CD8-positive, alpha-beta memory T cell (primary cell): ENCODE measurements around the gene ACSBG1. TPM values are rescaled to one million over a fixed set of nuclear protein-coding genes. Genes with fewer than 3 reads are reported as not detected.

Experiments used
- CTCF ChIA-PET: fragments of 350-600 bp; sonication (Branson Sonifier 250); formaldehyde crosslinking; loops from one replicate; lab custom pipeline; 2021; ENCODE audit warnings: antibody characterized with exemption; lab: Charles Lee
- POLR2A ChIA-PET: fragments of 350-600 bp; sonication (Branson Sonifier 250); formaldehyde crosslinking; loops from one replicate; lab custom pipeline; 2021; ENCODE audit warnings: antibody characterized with exemption; lab: Charles Lee
- DNase-seq, 5 donors: peaks; one replicate each; pipeline versions ENCODE4 v3.0.0 to v3.0.0-alpha.2; 2020 to 2022; ENCODE audit warnings: mixed read lengths in 1 of 5
- H3K27ac ChIP-seq: one replicate; pipeline ENCODE4 v1.7.0; 2013; ENCODE audit warnings: low read depth, mild to moderate bottlenecking, low read length, moderate library complexity
- H3K27me3 ChIP-seq: 2 replicates; pipeline ENCODE4 v1.7.0; 2013; ENCODE audit warnings: low read length, mild to moderate bottlenecking; ENCODE audit not compliant: insufficient read depth, poor library complexity, severe bottlenecking
- H3K36me3 ChIP-seq: 2 replicates; pipeline ENCODE4 v1.7.0; 2013; ENCODE audit warnings: mild to moderate bottlenecking, low read length, moderate library complexity; ENCODE audit not compliant: insufficient read depth
- H3K4me1 ChIP-seq: 2 replicates; pipeline ENCODE4 v1.7.0; 2013; ENCODE audit warnings: mild to moderate bottlenecking, low read length, moderate library complexity; ENCODE audit not compliant: insufficient read depth
- H3K4me3 ChIP-seq: 2 replicates; pipeline ENCODE4 v1.7.0; 2013; ENCODE audit warnings: mild to moderate bottlenecking, low read length
- H3K9me3 ChIP-seq: 2 replicates; pipeline ENCODE4 v1.7.0; 2013; ENCODE audit warnings: mild to moderate bottlenecking, low read length
- H3K27ac Mint-ChIP-seq, 8 donors: one replicate each; pipeline ENCODE4 v1.8.0; 2020 to 2021; ENCODE audit warnings: mixed read lengths in 8 of 8, mild to moderate bottlenecking in 6 of 8, inconsistent platforms in 3 of 8, moderate library complexity in 3 of 8
- H3K27me3 Mint-ChIP-seq, 2 donors: one replicate each; pipeline ENCODE4 v1.8.0; 2020 to 2021; ENCODE audit warnings: mixed read lengths in 2 of 2, mild to moderate bottlenecking in 1 of 2, moderate library complexity in 1 of 2
- H3K36me3 Mint-ChIP-seq, 3 donors: one replicate each; pipeline ENCODE4 v1.8.0; 2020 to 2021; ENCODE audit warnings: mixed read lengths in 3 of 3, inconsistent platforms in 1 of 3, mild to moderate bottlenecking in 1 of 3
- H3K4me1 Mint-ChIP-seq, 3 donors: one replicate each; pipeline ENCODE4 v1.8.0; 2020 to 2021; ENCODE audit warnings: mixed read lengths in 3 of 3, inconsistent platforms in 1 of 3, mild to moderate bottlenecking in 1 of 3
- H3K4me3 Mint-ChIP-seq, 7 donors: one replicate each; pipeline ENCODE4 v1.8.0; 2020 to 2021; ENCODE audit warnings: mixed read lengths in 7 of 7, mild to moderate bottlenecking in 6 of 7, moderate library complexity in 4 of 7, inconsistent platforms in 2 of 7
- H3K9me3 Mint-ChIP-seq, 5 donors: one replicate each; pipeline ENCODE4 v1.8.0; 2020 to 2022; ENCODE audit warnings: mixed read lengths in 5 of 5, mild to moderate bottlenecking in 3 of 5, moderate library complexity in 2 of 5, inconsistent platforms in 1 of 5
- polyA plus RNA-seq: library from polyadenylated mRNA; unstranded; fragments of 300-500 nt; fragmentation: Illumina TruSeq; gene quantifications from one replicate; pipeline ENCODE4 v1.2.3, GENCODE V29; 2021
- total RNA-seq, 2 experiments: library from RNA; stranded (reverse); gene quantifications; one replicate each; pipeline ENCODE4 v1.2.3, GENCODE V29; 2021

Gene ACSBG1
- total RNA-seq, result not detected
- polyA plus RNA-seq, result 0.06 TPM

GRCh38 chr15:78234515-78235040 lies at the start of gene ACSBG1:
Gene ACSBG1 (minus strand): TSS chr15:78234565. CDS start chr15:78234501, 64 bp downstream.
- Histone ChIP-seq H3K27ac (no peak within 1 kb of the TSS), H3K27me3 (no peaks in the 10 kb centered on the region), H3K4me1 (no peaks in the 10 kb centered on the region), H3K36me3 (no peaks in the 10 kb centered on the region), H3K4me3 (no peak within 1 kb of the TSS), H3K9me3 (no peaks in the 10 kb centered on the region)
- no peak for DNase-seq
- peaks cover 0 to 1% (median 0%) of the 10 kb centered on the region in 3 donors for H3K4me1 Mint-ChIP-seq
- H3K27ac Mint-ChIP-seq, result peak within 1 kb of the TSS in 2 of 8 donors; percentile 85 to 89
- H3K4me3 Mint-ChIP-seq, result no peak within 1 kb of the TSS
- no peaks in the 10 kb centered on the region for H3K36me3 Mint-ChIP-seq
- CTCF ChIA-PET, result no interaction called here
- peaks cover 4 to 17% of the 10 kb centered on the region in 2 donors for H3K27me3 Mint-ChIP-seq
- H3K9me3 Mint-ChIP-seq, result no peaks in the 10 kb centered on the region
- POLR2A ChIA-PET, result no interaction called here

- H3K9me3 ChIP-seq, result no peaks in the 10 kb centered on the region
- H3K36me3 ChIP-seq, result peaks cover 19% of the 10 kb centered on the region
- peaks cover 3 to 94% (median 14%) of the 10 kb centered on the region in 3 donors for H3K36me3 Mint-ChIP-seq
- H3K4me3 Mint-ChIP-seq, result no peak overlapping the region
- no peaks in the 10 kb centered on the region for H3K27me3 ChIP-seq
- no peak overlapping the region for H3K4me3 ChIP-seq
- CTCF ChIA-PET, result no interaction called here
- no peaks in the 10 kb centered on the region for H3K9me3 Mint-ChIP-seq
- DNase-seq, result no peak
- H3K27ac ChIP-seq, result no peak overlapping the region
- H3K4me1 ChIP-seq, result no peaks in the 10 kb centered on the region
- peaks cover 0 to 2% of the 10 kb centered on the region in 2 donors for H3K27me3 Mint-ChIP-seq
- peaks cover 0 to 6% (median 5%) of the 10 kb centered on the region in 3 donors for H3K4me1 Mint-ChIP-seq
- H3K27ac Mint-ChIP-seq, result peak overlapping the region in 2 of 8 donors; percentile 43 to 48
- POLR2A ChIA-PET, result interaction anchor here (0.9 kb wide), 1 partner anchor 10 kb away, joined by 3 read pairs; no protein-coding TSS in a partner anchor
Measured at GRCh38 chr15:78282324-78282723, 48.0 kb upstream of the ACSBG1 start.

GRCh38 chr15:78280319-78281072 lies 46.1 kb upstream of the ACSBG1 start:
- no peak overlapping the region for H3K27ac ChIP-seq
- no peaks in the 10 kb centered on the region for H3K9me3 Mint-ChIP-seq
- no peaks in the 10 kb centered on the region for H3K9me3 ChIP-seq
- ChIA-PET POLR2A (no interaction called here), CTCF (interaction anchor here (3.5 kb wide), 1 partner anchor 15 kb away, joined by 12 read pairs; the partner anchor contains the start of gene DNAJA4)
- H3K4me3 ChIP-seq, result no peak overlapping the region
- H3K27ac Mint-ChIP-seq, result peak overlapping the region in 4 of 8 donors; percentile 12 to 66 (median 26)
- no peak overlapping the region for H3K4me3 Mint-ChIP-seq
- no peak for DNase-seq
- peaks cover 10% of the 10 kb centered on the region for H3K36me3 ChIP-seq
- peaks cover 0 to 90% (median 7%) of the 10 kb centered on the region in 3 donors for H3K36me3 Mint-ChIP-seq
- H3K4me1 Mint-ChIP-seq, result peaks cover 0 to 2% (median 0%) of the 10 kb centered on the region in 3 donors
- H3K4me1 ChIP-seq, result no peaks in the 10 kb centered on the region
- H3K27me3 ChIP-seq, result no peaks in the 10 kb centered on the region
- no peaks in the 10 kb centered on the region for H3K27me3 Mint-ChIP-seq

GRCh38 chr15:78276064-78276943 lies 41.9 kb upstream of the ACSBG1 start:
- H3K27me3 Mint-ChIP-seq, result no peaks in the 10 kb centered on the region
- H3K9me3 ChIP-seq, result no peaks in the 10 kb centered on the region
- no peak overlapping the region for H3K4me3 ChIP-seq
- H3K36me3 ChIP-seq, result peaks cover 21% of the 10 kb centered on the region
- no peak overlapping the region for H3K4me3 Mint-ChIP-seq
- H3K4me1 ChIP-seq, result no peaks in the 10 kb centered on the region
- H3K4me1 Mint-ChIP-seq, result peaks cover 0 to 2% (median 0%) of the 10 kb centered on the region in 3 donors
- H3K9me3 Mint-ChIP-seq, result no peaks in the 10 kb centered on the region
- peaks cover 0 to 85% (median 13%) of the 10 kb centered on the region in 3 donors for H3K36me3 Mint-ChIP-seq
- no peaks in the 10 kb centered on the region for H3K27me3 ChIP-seq
- peak overlapping the region; percentile 31 for H3K27ac ChIP-seq
- peak overlapping the region in 1 of 8 donors; percentile 65 for H3K27ac Mint-ChIP-seq
- ChIA-PET CTCF (no interaction called here), POLR2A (no interaction called here)
- no peak for DNase-seq

- Histone ChIP-seq H3K27me3 (no peaks in the 10 kb centered on the region), H3K4me1 (no peaks in the 10 kb centered on the region), H3K36me3 (peaks cover 18% of the 10 kb centered on the region), H3K27ac (no peak overlapping the region), H3K4me3 (no peak overlapping the region), H3K9me3 (no peaks in the 10 kb centered on the region)
- DNase-seq, result no peak
- Mint-ChIP-seq H3K27ac (peak overlapping the region in 3 of 8 donors; percentile 15 to 82 (median 20)), H3K36me3 (peaks cover 0 to 83% (median 13%) of the 10 kb centered on the region in 3 donors), H3K4me1 (peaks cover 0 to 5% (median 0%) of the 10 kb centered on the region in 3 donors), H3K4me3 (no peak overlapping the region), H3K27me3 (no peaks in the 10 kb centered on the region), H3K9me3 (no peaks in the 10 kb centered on the region)
- POLR2A ChIA-PET, result interaction anchor here (1.8 kb wide), 1 partner anchor 10 kb away, joined by 8 read pairs; the partner anchor contains the start of gene DNAJA4
- CTCF ChIA-PET, result interaction anchor here (1.8 kb wide), 1 partner anchor 10 kb away, joined by 7 read pairs; the partner anchor contains the start of gene DNAJA4
Measured at GRCh38 chr15:78274994-78275393, 40.6 kb upstream of the ACSBG1 start.

GRCh38 chr15:78272776-78273175 lies 38.4 kb upstream of the ACSBG1 start:
- H3K27ac ChIP-seq, result no peak overlapping the region
- H3K4me1 Mint-ChIP-seq, result peaks cover 3 to 14% (median 5%) of the 10 kb centered on the region in 3 donors
- H3K36me3 ChIP-seq, result peaks cover 15% of the 10 kb centered on the region
- no peaks in the 10 kb centered on the region for H3K4me1 ChIP-seq
- no peak for DNase-seq
- POLR2A ChIA-PET, result interaction anchor here (1.0 to 1.8 kb wide), 2 partner anchors 8 to 9 kb away, joined by 3 to 8 read pairs; partner anchors contain the start of gene DNAJA4
- peaks cover 0 to 66% (median 6%) of the 10 kb centered on the region in 3 donors for H3K36me3 Mint-ChIP-seq
- no peak overlapping the region for H3K4me3 ChIP-seq
- H3K27me3 Mint-ChIP-seq, result no peaks in the 10 kb centered on the region
- H3K4me3 Mint-ChIP-seq, result no peak overlapping the region
- H3K9me3 ChIP-seq, result no peaks in the 10 kb centered on the region
- H3K27ac Mint-ChIP-seq, result peak overlapping the region in 2 of 8 donors; percentile 50 to 58
- no peaks in the 10 kb centered on the region for H3K27me3 ChIP-seq
- CTCF ChIA-PET, result no interaction called here
- H3K9me3 Mint-ChIP-seq, result no peaks in the 10 kb centered on the region

- Histone ChIP-seq H3K27me3 (no peaks in the 10 kb centered on the region), H3K4me1 (no peaks in the 10 kb centered on the region), H3K27ac (no peak overlapping the region), H3K36me3 (peaks cover 15% of the 10 kb centered on the region), H3K9me3 (no peaks in the 10 kb centered on the region), H3K4me3 (no peak overlapping the region)
- Mint-ChIP-seq H3K9me3 (no peaks in the 10 kb centered on the region), H3K4me1 (peaks cover 5 to 17% (median 8%) of the 10 kb centered on the region in 3 donors), H3K27me3 (no peaks in the 10 kb centered on the region), H3K4me3 (no peak overlapping the region), H3K27ac (no peak overlapping the region), H3K36me3 (peaks cover 0 to 62% (median 6%) of the 10 kb centered on the region in 3 donors)
- no peak for DNase-seq
- CTCF ChIA-PET, result no interaction called here
- POLR2A ChIA-PET, result interaction anchor here (1.0 kb wide), 1 partner anchor 10 kb away, joined by 3 read pairs; no protein-coding TSS in a partner anchor
Measured at GRCh38 chr15:78272316-78272715, 38.0 kb upstream of the ACSBG1 start.
